Dendritic cell treated with granulocyte-macrophage colony-stimulating factor and Interleukin-4, amounts not matched to agents 40 ng/mL and 50 ng/mL, for 4 days (primary cell): ENCODE measurements around the gene MERTK.
"Not testable (repeated sequence)": the region's sequence is repeated elsewhere in the genome, so short reads cannot be mapped to it uniquely, and the experiment has no call there.

ENCODE experiments used
- H3K27ac Mint-ChIP-seq: one replicate; pipeline ENCODE4 v1.8.0; 2022; ENCODE audit warnings: mild to moderate bottlenecking, mixed read lengths
- H3K27me3 Mint-ChIP-seq: one replicate; pipeline ENCODE4 v1.8.0; 2022; ENCODE audit warnings: mild to moderate bottlenecking, mixed read lengths
- H3K36me3 Mint-ChIP-seq: one replicate; pipeline ENCODE4 v1.8.0; 2022; ENCODE audit warnings: low read depth, mixed read lengths
- H3K4me1 Mint-ChIP-seq: one replicate; pipeline ENCODE4 v1.8.0; 2022; ENCODE audit warnings: low read depth, mixed read lengths
- H3K4me3 Mint-ChIP-seq: one replicate; pipeline ENCODE4 v1.8.0; 2022; ENCODE audit warnings: mild to moderate bottlenecking, moderate library complexity, mixed read lengths
- H3K9me3 Mint-ChIP-seq: one replicate; pipeline ENCODE4 v1.8.0; 2022; ENCODE audit warnings: mixed read lengths
- intact Hi-C: fragments of 100-400 bp; cut with micrococcal nuclease; formaldehyde crosslinking; loops from one replicate; pipeline ENCODE4 v1.15.0; 2022

MERTK gene

GRCh38 chr2:112069794-112070193 is 171.4 kb downstream of the MERTK start:
- Mint-ChIP-seq H3K4me1 (peaks cover 16% of the 10 kb centered on the region), H3K36me3 (peaks cover 96% of the 10 kb centered on the region)
- intact Hi-C loops = not testable (repeated sequence)

GRCh38 chr2:112073875-112074274 is 175.5 kb downstream of the MERTK start:
- peaks cover 80% of the 10 kb centered on the region for H3K36me3 Mint-ChIP-seq
- peaks cover 21% of the 10 kb centered on the region for H3K4me1 Mint-ChIP-seq
- H3K27me3 Mint-ChIP-seq = no peaks in the 10 kb centered on the region
- H3K9me3 Mint-ChIP-seq = peaks cover 13% of the 10 kb centered on the region
- H3K27ac Mint-ChIP-seq = no peak overlapping the region
- H3K4me3 Mint-ChIP-seq = no peak overlapping the region
- intact Hi-C loops = no loop called here

More at GRCh38 chr2:112069794-112070193, 171.4 kb downstream of the MERTK start:
- H3K4me3 Mint-ChIP-seq, H3K27me3 Mint-ChIP-seq, H3K27ac Mint-ChIP-seq: not testable (repeated sequence)
- peaks cover 13% of the 10 kb centered on the region for H3K9me3 Mint-ChIP-seq

DNA sequence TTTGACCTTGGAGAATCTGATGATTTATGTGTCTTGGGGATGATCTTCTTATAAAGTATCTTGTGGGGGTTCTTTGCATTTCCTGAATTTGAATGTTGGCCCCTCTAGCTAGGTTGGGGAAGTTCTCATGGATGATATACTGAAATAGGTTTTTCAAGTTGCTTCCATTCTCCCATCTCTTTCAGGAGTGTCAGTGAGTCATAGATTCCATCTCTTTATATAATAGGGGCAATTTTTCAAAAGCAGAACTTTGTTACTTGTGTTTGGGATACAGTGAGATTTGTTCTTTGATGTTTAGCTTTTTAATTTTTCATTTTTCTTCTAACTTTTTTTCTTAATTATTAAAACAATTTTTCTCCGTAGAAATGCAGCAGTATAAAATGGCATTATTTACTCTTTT is 176.1 kb downstream of the MERTK start:
- H3K4me3 Mint-ChIP-seq = no peak overlapping the region
- no peak overlapping the region for H3K27ac Mint-ChIP-seq
- H3K36me3 Mint-ChIP-seq = peaks cover 80% of the 10 kb centered on the region
- H3K9me3 Mint-ChIP-seq = peaks cover 13% of the 10 kb centered on the region
- H3K27me3 Mint-ChIP-seq = no peaks in the 10 kb centered on the region
- H3K4me1 Mint-ChIP-seq = peaks cover 21% of the 10 kb centered on the region
- intact Hi-C loops = no loop called here

- H3K4me3 Mint-ChIP-seq = no peak overlapping the region
- peaks cover 13% of the 10 kb centered on the region for H3K9me3 Mint-ChIP-seq
- no peaks in the 10 kb centered on the region for H3K27me3 Mint-ChIP-seq
- intact Hi-C loops = no loop called here
- peaks cover 80% of the 10 kb centered on the region for H3K36me3 Mint-ChIP-seq
- H3K27ac Mint-ChIP-seq = peak overlapping the region; percentile 57
- H3K4me1 Mint-ChIP-seq = peaks cover 21% of the 10 kb centered on the region
Measured at GRCh38 chr2:112075490-112076260, 177.3 kb downstream of the MERTK start.

GRCh38 chr2:112077814-112078213 is 179.4 kb downstream of the MERTK start:
- H3K36me3 Mint-ChIP-seq = peaks cover 80% of the 10 kb centered on the region

More at GRCh38 chr2:112077814-112078213, 179.4 kb downstream of the MERTK start:
- H3K27ac Mint-ChIP-seq = no peak overlapping the region
- no peaks in the 10 kb centered on the region for H3K27me3 Mint-ChIP-seq
- H3K4me1 Mint-ChIP-seq = peaks cover 21% of the 10 kb centered on the region
- H3K4me3 Mint-ChIP-seq = no peak overlapping the region
- peaks cover 13% of the 10 kb centered on the region for H3K9me3 Mint-ChIP-seq
- intact Hi-C loops = no loop called here
